ENCODE measurements around the gene LPO.

The LPO gene

GRCh38 chr17:58303971-58304749 is 65.8 kb downstream of the LPO start:
- H3K4me3 ChIP-seq (ENCODE audit: low read depth, low read length): no peak overlapping the region
- peak; percentile 91 for TF ChIP-seq CTCF (IDR thresholded peaks at IDR 0.05; ENCODE audit: insufficient read depth, low read depth, low read length, missing control alignments)
- DNase-seq (ENCODE audit: low read depth): peak; percentile 74

GRCh38 chr17:58304750-58305486 is 66.5 kb downstream of the LPO start:
- no peak for TF ChIP-seq CTCF (IDR thresholded peaks at IDR 0.05; ENCODE audit: insufficient read depth, low read depth, low read length, missing control alignments)
- H3K4me3 ChIP-seq (ENCODE audit: low read depth, low read length): no peak overlapping the region
- no peak for DNase-seq (ENCODE audit: low read depth)

- H3K4me3 ChIP-seq (ENCODE audit: low read depth, low read length): no peak overlapping the region
- no peak for TF ChIP-seq CTCF (IDR thresholded peaks at IDR 0.05; ENCODE audit: insufficient read depth, low read depth, low read length, missing control alignments)
- DNase-seq (ENCODE audit: low read depth): no peak
These were observed 67.2 kb downstream of the LPO start for GRCh38 chr17:58305626-58306025.

- no peak for DNase-seq (ENCODE audit: low read depth)
- H3K4me3 ChIP-seq (ENCODE audit: low read depth, low read length): no peak overlapping the region
- TF ChIP-seq CTCF (IDR thresholded peaks at IDR 0.05; ENCODE audit: insufficient read depth, low read depth, low read length, missing control alignments): no peak
These were observed 68.0 kb downstream of the LPO start for GRCh38 chr17:58306131-58306951.

GRCh38 chr17:58307468-58308172 is 69.2 kb downstream of the LPO start:
- no peak for TF ChIP-seq CTCF (IDR thresholded peaks at IDR 0.05; ENCODE audit: insufficient read depth, low read depth, low read length, missing control alignments)
- DNase-seq (ENCODE audit: low read depth): no peak
- no peak overlapping the region for H3K4me3 ChIP-seq (ENCODE audit: low read depth, low read length)

Data from GM12865 (cell line).